ENCODE measurements around the gene OCRL. TPM values are rescaled to one million over a fixed set of nuclear protein-coding genes. Genes with fewer than 3 reads are reported as not detected.

Gene OCRL
- total RNA-seq, 2 donors from 2014 or later: 2.1 to 2.9 TPM

GRCh38 chrX:129576539-129576938 is 36.5 kb downstream of the OCRL start:
- ATAC-seq (no peak), DNase-seq (no peak)
- no peak overlapping the region for H3K4me3 Mint-ChIP-seq
- H3K27ac Mint-ChIP-seq: no peak overlapping the region
- H3K4me1 Mint-ChIP-seq: no peaks in the 10 kb centered on the region
- H3K36me3 Mint-ChIP-seq (ENCODE audit: low read depth): peaks cover 3% of the 10 kb centered on the region
- H3K27me3 Mint-ChIP-seq: no peaks in the 10 kb centered on the region
- H3K9me3 ChIP-seq (ENCODE audit: control insufficient read depth, low read length, poor library complexity, severe bottlenecking): no peaks in the 10 kb centered on the region

- Mint-ChIP-seq H3K4me3 (no peak overlapping the region), H3K36me3 (ENCODE audit: low read depth) (peaks cover 3% of the 10 kb centered on the region), H3K27ac (no peak overlapping the region), H3K27me3 (no peaks in the 10 kb centered on the region), H3K4me1 (no peaks in the 10 kb centered on the region)
- ATAC-seq: no peak
- H3K9me3 ChIP-seq (ENCODE audit: control insufficient read depth, low read length, poor library complexity, severe bottlenecking): no peaks in the 10 kb centered on the region
- DNase-seq: no peak
These were observed 37.4 kb downstream of the OCRL start for GRCh38 chrX:129577473-129577872.

GRCh38 chrX:129577877-129578276 is 37.8 kb downstream of the OCRL start:
- Mint-ChIP-seq H3K4me1 (no peaks in the 10 kb centered on the region), H3K36me3 (ENCODE audit: low read depth) (peaks cover 3% of the 10 kb centered on the region), H3K27me3 (no peaks in the 10 kb centered on the region), H3K27ac (no peak overlapping the region), H3K4me3 (no peak overlapping the region)
- no peak for ATAC-seq
- DNase-seq: no peak
- H3K9me3 ChIP-seq (ENCODE audit: control insufficient read depth, low read length, poor library complexity, severe bottlenecking): no peaks in the 10 kb centered on the region

GRCh38 chrX:129581904-129582303 is 41.8 kb downstream of the OCRL start:
- Mint-ChIP-seq H3K27ac (no peak overlapping the region), H3K36me3 (ENCODE audit: low read depth) (no peaks in the 10 kb centered on the region), H3K27me3 (no peaks in the 10 kb centered on the region), H3K4me1 (no peaks in the 10 kb centered on the region), H3K4me3 (no peak overlapping the region)
- ATAC-seq (no peak), DNase-seq (no peak)
- H3K9me3 ChIP-seq (ENCODE audit: control insufficient read depth, low read length, poor library complexity, severe bottlenecking): no peaks in the 10 kb centered on the region

- peaks cover 2% of the 10 kb centered on the region for H3K4me1 Mint-ChIP-seq
- H3K27me3 Mint-ChIP-seq: no peaks in the 10 kb centered on the region
- no peaks in the 10 kb centered on the region for H3K36me3 Mint-ChIP-seq (ENCODE audit: low read depth)
- H3K9me3 ChIP-seq (ENCODE audit: control insufficient read depth, low read length, poor library complexity, severe bottlenecking): no peaks in the 10 kb centered on the region
- DNase-seq (no peak), ATAC-seq (no peak)
- H3K27ac Mint-ChIP-seq: no peak overlapping the region
- H3K4me3 Mint-ChIP-seq: no peak overlapping the region
These were observed 45.1 kb downstream of the OCRL start for GRCh38 chrX:129585167-129585566.

- no peak for DNase-seq
- ATAC-seq: no peak
- no peak overlapping the region for H3K4me3 Mint-ChIP-seq
- no peaks in the 10 kb centered on the region for H3K36me3 Mint-ChIP-seq (ENCODE audit: low read depth)
- no peaks in the 10 kb centered on the region for H3K27me3 Mint-ChIP-seq
- no peak overlapping the region for H3K27ac Mint-ChIP-seq
- H3K9me3 ChIP-seq (ENCODE audit: control insufficient read depth, low read length, poor library complexity, severe bottlenecking): no peaks in the 10 kb centered on the region
- peaks cover 2% of the 10 kb centered on the region for H3K4me1 Mint-ChIP-seq
These were observed 45.6 kb downstream of the OCRL start for GRCh38 chrX:129585691-129586090.

GRCh38 chrX:129586446-129586845 is 46.4 kb downstream of the OCRL start:
- DNase-seq (no peak), ATAC-seq (no peak)
- H3K9me3 ChIP-seq (ENCODE audit: control insufficient read depth, low read length, poor library complexity, severe bottlenecking): no peaks in the 10 kb centered on the region
- H3K27ac Mint-ChIP-seq: no peak overlapping the region
- no peaks in the 10 kb centered on the region for H3K36me3 Mint-ChIP-seq (ENCODE audit: low read depth)
- H3K4me1 Mint-ChIP-seq: peaks cover 2% of the 10 kb centered on the region
- H3K4me3 Mint-ChIP-seq: no peak overlapping the region
- H3K27me3 Mint-ChIP-seq: no peaks in the 10 kb centered on the region

GRCh38 chrX:129590596-129590995 is 50.5 kb downstream of the OCRL start:
- no peaks in the 10 kb centered on the region for H3K36me3 Mint-ChIP-seq (ENCODE audit: low read depth)
- ATAC-seq (no peak), DNase-seq (no peak)
- H3K4me3 Mint-ChIP-seq: no peak overlapping the region
- no peaks in the 10 kb centered on the region for H3K27me3 Mint-ChIP-seq
- no peak overlapping the region for H3K27ac Mint-ChIP-seq
- peaks cover 2% of the 10 kb centered on the region for H3K4me1 Mint-ChIP-seq
- H3K9me3 ChIP-seq (ENCODE audit: control insufficient read depth, low read length, poor library complexity, severe bottlenecking): no peaks in the 10 kb centered on the region

- ATAC-seq: no peak
- Mint-ChIP-seq H3K27ac (no peak overlapping the region), H3K27me3 (no peaks in the 10 kb centered on the region), H3K4me3 (no peak overlapping the region), H3K4me1 (no peaks in the 10 kb centered on the region), H3K36me3 (ENCODE audit: low read depth) (no peaks in the 10 kb centered on the region)
- no peak for DNase-seq
- H3K9me3 ChIP-seq (ENCODE audit: control insufficient read depth, low read length, poor library complexity, severe bottlenecking): no peaks in the 10 kb centered on the region
These were observed 53.1 kb downstream of the OCRL start for GRCh38 chrX:129593137-129593536.

GRCh38 chrX:129594781-129595180 is 54.7 kb downstream of the OCRL start:
- H3K4me3 Mint-ChIP-seq: no peak overlapping the region
- H3K27me3 Mint-ChIP-seq: no peaks in the 10 kb centered on the region
- H3K27ac Mint-ChIP-seq: no peak overlapping the region
- no peaks in the 10 kb centered on the region for H3K36me3 Mint-ChIP-seq (ENCODE audit: low read depth)
- H3K4me1 Mint-ChIP-seq: no peaks in the 10 kb centered on the region
- no peak for DNase-seq
- H3K9me3 ChIP-seq (ENCODE audit: control insufficient read depth, low read length, poor library complexity, severe bottlenecking): no peaks in the 10 kb centered on the region
- no peak for ATAC-seq

- no peak overlapping the region for H3K27ac Mint-ChIP-seq
- H3K27me3 Mint-ChIP-seq: no peaks in the 10 kb centered on the region
- H3K4me1 Mint-ChIP-seq: no peaks in the 10 kb centered on the region
- H3K4me3 Mint-ChIP-seq: no peak overlapping the region
- ATAC-seq (no peak), DNase-seq (no peak)
- H3K9me3 ChIP-seq (ENCODE audit: control insufficient read depth, low read length, poor library complexity, severe bottlenecking): no peaks in the 10 kb centered on the region
- no peaks in the 10 kb centered on the region for H3K36me3 Mint-ChIP-seq (ENCODE audit: low read depth)
These were observed 56.0 kb downstream of the OCRL start for GRCh38 chrX:129596077-129596476.

- no peaks in the 10 kb centered on the region for H3K9me3 ChIP-seq (ENCODE audit: control insufficient read depth, low read length, poor library complexity, severe bottlenecking)
- Mint-ChIP-seq H3K27me3 (no peaks in the 10 kb centered on the region), H3K27ac (no peak overlapping the region), H3K4me1 (peaks cover 3% of the 10 kb centered on the region), H3K36me3 (ENCODE audit: low read depth) (no peaks in the 10 kb centered on the region), H3K4me3 (no peak overlapping the region)
- ATAC-seq (no peak), DNase-seq (no peak)
These were observed 57.8 kb downstream of the OCRL start for GRCh38 chrX:129597905-129598304.

- DNase-seq: no peak
- Mint-ChIP-seq H3K4me1 (peaks cover 5% of the 10 kb centered on the region), H3K27ac (no peak overlapping the region), H3K4me3 (no peak overlapping the region), H3K27me3 (no peaks in the 10 kb centered on the region), H3K36me3 (ENCODE audit: low read depth) (no peaks in the 10 kb centered on the region)
- no peaks in the 10 kb centered on the region for H3K9me3 ChIP-seq (ENCODE audit: control insufficient read depth, low read length, poor library complexity, severe bottlenecking)
- no peak for ATAC-seq
These were observed 59.4 kb downstream of the OCRL start for GRCh38 chrX:129599499-129599898.

- Mint-ChIP-seq H3K4me3 (no peak overlapping the region), H3K36me3 (ENCODE audit: low read depth) (no peaks in the 10 kb centered on the region), H3K4me1 (peaks cover 5% of the 10 kb centered on the region), H3K27me3 (no peaks in the 10 kb centered on the region), H3K27ac (no peak overlapping the region)
- no peaks in the 10 kb centered on the region for H3K9me3 ChIP-seq (ENCODE audit: control insufficient read depth, low read length, poor library complexity, severe bottlenecking)
- ATAC-seq (no peak), DNase-seq (no peak)
These were observed 59.9 kb downstream of the OCRL start for GRCh38 chrX:129599996-129600395.

GRCh38 chrX:129600981-129601424 is 60.9 kb downstream of the OCRL start:
- H3K9me3 ChIP-seq (ENCODE audit: control insufficient read depth, low read length, poor library complexity, severe bottlenecking): no peaks in the 10 kb centered on the region
- peaks cover 8% of the 10 kb centered on the region for H3K4me1 Mint-ChIP-seq
- ATAC-seq: peak; percentile 58
- H3K27me3 Mint-ChIP-seq: no peaks in the 10 kb centered on the region
- H3K27ac Mint-ChIP-seq: no peak overlapping the region
- no peak overlapping the region for H3K4me3 Mint-ChIP-seq
- no peak for DNase-seq
- no peaks in the 10 kb centered on the region for H3K36me3 Mint-ChIP-seq (ENCODE audit: low read depth)

Data from T-helper 17 cell (primary cell).